Femur (tissue), 1 donor: ENCODE measurements around the gene C11orf68.

Experiments
- DNase-seq: peaks from one replicate; pipeline ENCODE4 v3.0.0-alpha.2; 2017

The C11orf68 gene

DNA sequence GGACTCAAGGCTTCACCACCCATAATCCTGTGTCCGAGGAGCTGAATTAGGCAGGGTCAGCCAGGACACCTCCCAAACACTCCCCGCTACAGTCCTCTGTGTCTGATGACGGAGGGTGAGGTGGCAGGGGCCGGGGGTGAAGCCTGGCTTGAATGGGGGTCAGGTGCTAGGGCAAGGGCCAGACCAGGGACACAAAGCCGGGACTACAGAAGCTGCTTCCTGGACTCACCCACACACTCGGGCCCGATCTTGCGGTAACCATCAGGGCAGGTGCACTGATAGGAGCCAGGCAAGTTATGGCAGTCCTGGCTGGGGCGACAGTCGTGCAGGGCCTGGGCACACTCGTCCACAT is 48.6 kb downstream of the C11orf68 start:
- DNase-seq, result no peak

DNA sequence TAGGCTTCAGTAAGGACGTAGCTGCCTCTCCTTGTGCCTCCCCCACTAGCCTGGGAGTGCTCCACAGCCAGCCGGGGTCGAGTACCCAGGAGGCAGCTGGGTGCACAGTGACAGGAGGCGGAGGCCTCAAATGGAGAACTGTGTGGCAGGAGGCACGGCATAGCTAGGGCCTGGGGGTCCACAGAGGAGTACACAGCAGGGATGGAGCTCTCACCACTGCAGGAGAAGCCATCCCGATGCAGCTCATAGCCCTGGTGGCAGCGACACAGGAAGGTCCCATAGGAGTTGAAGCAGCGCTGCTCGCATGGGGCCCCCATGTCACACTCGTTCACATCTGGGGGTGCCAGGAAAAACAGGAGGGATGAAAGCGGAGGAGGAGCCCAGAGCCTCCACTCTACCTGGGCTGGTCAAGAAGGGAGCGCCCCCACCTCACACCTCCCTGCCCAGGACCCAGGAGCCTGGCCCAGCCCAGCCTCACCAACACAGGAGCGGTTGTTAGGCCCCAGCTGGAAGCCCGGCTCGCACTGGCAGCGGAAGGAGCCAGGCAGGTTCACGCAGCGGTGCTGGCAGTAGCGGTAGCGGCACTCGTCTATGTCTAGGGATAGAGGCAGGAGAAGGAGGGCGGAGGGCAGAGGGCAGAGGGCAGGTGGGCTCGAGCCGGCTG is 49.1 kb downstream of the C11orf68 start:
- DNase-seq, result no peak

GRCh38 chr11:65868907-65869306 is 50.0 kb downstream of the C11orf68 start:
- DNase-seq, result peak; percentile 8

- peak; percentile 38 for DNase-seq
These were observed 50.7 kb downstream of the C11orf68 start for GRCh38 chr11:65868076-65868667.

DNA sequence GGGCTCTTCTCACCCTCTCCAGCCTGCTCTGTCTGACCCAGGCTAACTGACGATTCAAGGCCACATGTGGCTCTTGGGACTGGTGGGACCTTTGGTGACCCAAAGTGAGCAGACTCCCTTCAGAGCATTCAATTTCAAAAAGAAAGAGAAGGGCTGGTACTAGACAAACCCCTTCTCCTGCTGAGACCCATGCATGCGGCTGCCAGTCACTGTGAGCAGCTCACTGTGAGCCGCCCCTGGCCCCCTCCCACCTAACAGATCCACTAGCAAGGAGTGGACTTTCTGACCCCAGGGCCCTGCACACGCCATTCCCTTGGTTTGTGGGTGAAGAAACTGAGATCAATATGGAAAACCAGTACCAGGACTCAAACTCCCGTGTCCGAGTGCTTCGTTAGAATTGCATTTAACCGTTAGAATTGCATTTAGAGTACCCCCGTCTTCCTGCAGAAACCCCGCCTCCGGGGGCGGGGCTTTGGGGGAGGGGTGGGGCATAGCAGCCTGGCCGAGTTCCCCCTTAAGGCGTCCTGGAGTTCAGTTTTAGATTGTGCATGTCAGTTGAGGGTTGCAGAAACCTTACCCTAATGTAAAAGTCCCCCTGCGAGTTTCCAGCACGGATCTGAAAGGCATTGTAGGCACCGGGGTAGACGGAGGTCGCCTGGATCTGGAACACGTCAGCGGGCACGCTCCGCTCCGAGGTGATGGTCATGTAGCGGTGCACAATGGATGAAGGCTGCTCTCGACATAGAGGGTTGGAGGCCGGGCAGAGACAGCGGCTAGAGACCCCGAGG is 51.4 kb downstream of the C11orf68 start:
- peak; percentile 46 for DNase-seq
